SH-SY5Y (cell line): Measurements from ENCODE around the gene AQP5.

Experiments used
- GATA2 ChIP-seq: IDR thresholded peaks from 2 replicates; pipeline ENCODE4 v1.6.1; 2011; ENCODE audit warnings: mild to moderate bottlenecking, low read depth, low read length
- GATA3 ChIP-seq: IDR thresholded peaks from 2 replicates; pipeline ENCODE4 v1.6.1; 2011; ENCODE audit warnings: low read depth, mild to moderate bottlenecking, low read length, moderate library complexity

DNA sequence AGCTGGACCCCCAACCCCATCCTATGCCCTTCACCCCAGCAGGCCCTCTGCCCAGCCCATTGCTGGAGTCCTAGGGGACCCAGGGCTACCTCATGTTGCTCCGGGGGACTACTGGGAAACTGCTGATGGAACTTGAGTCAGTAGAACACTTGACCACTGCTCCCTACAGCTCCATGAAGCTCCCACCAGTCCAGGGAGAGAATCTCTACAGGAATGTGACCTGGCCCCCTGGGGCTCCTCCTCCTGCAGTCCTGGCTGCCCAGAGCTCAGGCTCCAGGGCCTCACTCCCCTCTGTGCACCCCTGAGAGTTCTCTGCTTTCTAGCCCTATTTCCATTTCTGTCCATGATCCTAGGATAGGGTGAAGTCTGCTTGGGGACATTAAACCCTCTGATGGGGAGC, 22.0 kb upstream of the AQP5 start:
- TF ChIP-seq GATA3 (no peak), GATA2 (no peak)
